ENCODE data around the gene TRUB1. TPM values are rescaled to one million over a fixed set of nuclear protein-coding genes. Genes with fewer than 3 reads are reported as not detected.
A peak's percentile ranks its signal among the peaks of the same experiment; 100 is the strongest.

Gene TRUB1
- total RNA-seq, 1 experiment from 2014 or later: 39.4 TPM

GRCh38 chr10:114957122-114957521 lies 19.1 kb downstream of the TRUB1 start:
- no peak for DNase-seq (ENCODE audit: low read depth, low spot score)

GRCh38 chr10:114957673-114958072 lies 19.7 kb downstream of the TRUB1 start:
- in situ Hi-C loops (cut with HindIII; ENCODE audit: low pct_unique_long_range_greater_than_20kb, low sequenced_read_pairs): no loop called here
- DNase-seq (ENCODE audit: low read depth, low spot score): no peak

More at GRCh38 chr10:114957122-114957521, 19.1 kb downstream of the TRUB1 start:
- in situ Hi-C loops (cut with HindIII; ENCODE audit: low pct_unique_long_range_greater_than_20kb, low sequenced_read_pairs): no loop called here

GRCh38 chr10:114962441-114962840 lies 24.4 kb downstream of the TRUB1 start:
- in situ Hi-C loops (cut with HindIII; ENCODE audit: low pct_unique_long_range_greater_than_20kb, low sequenced_read_pairs): no loop called here
- DNase-seq (ENCODE audit: low read depth, low spot score): no peak

GRCh38 chr10:114963908-114964307 lies 25.9 kb downstream of the TRUB1 start:
- no peak for DNase-seq (ENCODE audit: low read depth, low spot score)
- in situ Hi-C loops (cut with HindIII; ENCODE audit: low pct_unique_long_range_greater_than_20kb, low sequenced_read_pairs): no loop called here

- DNase-seq (ENCODE audit: low read depth, low spot score): peak; percentile 73
- in situ Hi-C loops (cut with HindIII; ENCODE audit: low pct_unique_long_range_greater_than_20kb, low sequenced_read_pairs): no loop called here
These were observed 29.1 kb downstream of the TRUB1 start for GRCh38 chr10:114967071-114967470.

GRCh38 chr10:114970515-114970914 lies 32.5 kb downstream of the TRUB1 start:
- in situ Hi-C loops (cut with HindIII; ENCODE audit: low pct_unique_long_range_greater_than_20kb, low sequenced_read_pairs): no loop called here
- no peak for DNase-seq (ENCODE audit: low read depth, low spot score)

- DNase-seq (ENCODE audit: low read depth, low spot score): no peak
- in situ Hi-C loops (cut with HindIII; ENCODE audit: low pct_unique_long_range_greater_than_20kb, low sequenced_read_pairs): no loop called here
These were observed 35.3 kb downstream of the TRUB1 start for GRCh38 chr10:114973306-114973705.

GRCh38 chr10:114973997-114974396 lies 36.0 kb downstream of the TRUB1 start:
- DNase-seq (ENCODE audit: low read depth, low spot score): no peak
- in situ Hi-C loops (cut with HindIII; ENCODE audit: low pct_unique_long_range_greater_than_20kb, low sequenced_read_pairs): no loop called here

- peak; percentile 19 for DNase-seq (ENCODE audit: low read depth, low spot score)
- in situ Hi-C loops (cut with HindIII; ENCODE audit: low pct_unique_long_range_greater_than_20kb, low sequenced_read_pairs): no loop called here
These were observed 36.6 kb downstream of the TRUB1 start for GRCh38 chr10:114974625-114975024.

- in situ Hi-C loops (cut with HindIII; ENCODE audit: low pct_unique_long_range_greater_than_20kb, low sequenced_read_pairs): no loop called here
- peak; percentile 6 for DNase-seq (ENCODE audit: low read depth, low spot score)
These were observed 37.1 kb downstream of the TRUB1 start for GRCh38 chr10:114975091-114975490.

- in situ Hi-C loops (cut with HindIII; ENCODE audit: low pct_unique_long_range_greater_than_20kb, low sequenced_read_pairs): no loop called here
- DNase-seq (ENCODE audit: low read depth, low spot score): no peak
These were observed 45.0 kb downstream of the TRUB1 start for GRCh38 chr10:114982989-114983388.

GRCh38 chr10:114987995-114988394 lies 50.0 kb downstream of the TRUB1 start:
- in situ Hi-C loops (cut with HindIII; ENCODE audit: low pct_unique_long_range_greater_than_20kb, low sequenced_read_pairs): no loop called here
- DNase-seq (ENCODE audit: low read depth, low spot score): no peak

GRCh38 chr10:114990586-114990985 lies 52.6 kb downstream of the TRUB1 start:
- DNase-seq (ENCODE audit: low read depth, low spot score): no peak
- in situ Hi-C loops (cut with HindIII; ENCODE audit: low pct_unique_long_range_greater_than_20kb, low sequenced_read_pairs): no loop called here

GRCh38 chr10:114990991-114991390 lies 53.0 kb downstream of the TRUB1 start:
- in situ Hi-C loops (cut with HindIII; ENCODE audit: low pct_unique_long_range_greater_than_20kb, low sequenced_read_pairs): no loop called here

GRCh38 chr10:114992189-114992775 lies 54.3 kb downstream of the TRUB1 start:
- no peak for DNase-seq (ENCODE audit: low read depth, low spot score)
- in situ Hi-C loops (cut with HindIII; ENCODE audit: low pct_unique_long_range_greater_than_20kb, low sequenced_read_pairs): no loop called here

More at GRCh38 chr10:114990991-114991390, 53.0 kb downstream of the TRUB1 start:
- DNase-seq (ENCODE audit: low read depth, low spot score): no peak

- in situ Hi-C loops (cut with HindIII; ENCODE audit: low pct_unique_long_range_greater_than_20kb, low sequenced_read_pairs): no loop called here
- peak; percentile 54 for DNase-seq (ENCODE audit: low read depth, low spot score)
These were observed 57.7 kb downstream of the TRUB1 start for GRCh38 chr10:114995468-114996247.

GRCh38 chr10:114996542-114996941 lies 58.5 kb downstream of the TRUB1 start:
- no peak for DNase-seq (ENCODE audit: low read depth, low spot score)
- in situ Hi-C loops (cut with HindIII; ENCODE audit: low pct_unique_long_range_greater_than_20kb, low sequenced_read_pairs): no loop called here

- DNase-seq (ENCODE audit: low read depth, low spot score): no peak
- in situ Hi-C loops (cut with HindIII; ENCODE audit: low pct_unique_long_range_greater_than_20kb, low sequenced_read_pairs): no loop called here
These were observed 61.0 kb downstream of the TRUB1 start for GRCh38 chr10:114998993-114999392.
